Breast epithelium (tissue), 3 donors: ENCODE results near the gene PRAC2.
"Not testable (repeated sequence)": the region's sequence is repeated elsewhere in the genome, so short reads cannot be mapped to it uniquely, and the experiment has no call there.

Experiments used
- POLR2A ChIP-seq: fragments of 450-650 bp; IDR thresholded peaks from one replicate; pipeline ENCODE4 v1.6.1; 2016; ENCODE audit warnings: antibody characterized with exemption, mild to moderate bottlenecking, moderate library complexity
- POLR2AphosphoS5 ChIP-seq, 3 donors: sonication (generic); formaldehyde crosslinking; IDR thresholded peaks; one replicate each; pipeline ENCODE4 v1.6.1; 2017; ENCODE audit warnings: antibody characterized with exemption in 3 of 3
- TF ChIP-seq, protein P1 (sequence below), 3 donors: fragments of 450-650 bp; IDR thresholded peaks; one replicate each; pipeline ENCODE4 v1.5.1; 2016 to 2017; ENCODE audit warnings: antibody characterized with exemption in 3 of 3, mild to moderate bottlenecking in 3 of 3, moderate library complexity in 3 of 3

DNA sequence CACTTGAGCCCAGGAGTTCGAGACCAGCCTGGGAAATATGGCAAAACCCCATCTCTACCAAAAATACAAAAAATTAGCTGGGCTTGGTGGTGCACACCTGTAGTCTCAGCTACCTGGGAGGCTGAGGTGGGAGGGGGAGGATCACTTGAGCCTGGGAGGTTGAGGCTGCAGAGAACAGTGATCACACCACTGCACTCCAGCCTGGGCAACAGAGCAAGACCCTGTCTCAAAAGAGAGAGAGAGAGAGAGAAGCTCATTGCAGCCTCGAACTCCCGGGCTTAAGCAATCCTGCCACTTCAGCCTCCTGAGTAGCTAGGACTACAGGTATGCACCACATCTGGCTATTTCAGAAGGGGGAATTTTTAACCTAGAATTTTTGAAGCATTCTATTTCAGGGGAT lies 6.4 kb upstream of the PRAC2 start:
- TF ChIP-seq POLR2AphosphoS5 (IDR thresholded peaks at IDR 0.05); POLR2A: not testable (repeated sequence)
- TF ChIP-seq, protein P1, sequence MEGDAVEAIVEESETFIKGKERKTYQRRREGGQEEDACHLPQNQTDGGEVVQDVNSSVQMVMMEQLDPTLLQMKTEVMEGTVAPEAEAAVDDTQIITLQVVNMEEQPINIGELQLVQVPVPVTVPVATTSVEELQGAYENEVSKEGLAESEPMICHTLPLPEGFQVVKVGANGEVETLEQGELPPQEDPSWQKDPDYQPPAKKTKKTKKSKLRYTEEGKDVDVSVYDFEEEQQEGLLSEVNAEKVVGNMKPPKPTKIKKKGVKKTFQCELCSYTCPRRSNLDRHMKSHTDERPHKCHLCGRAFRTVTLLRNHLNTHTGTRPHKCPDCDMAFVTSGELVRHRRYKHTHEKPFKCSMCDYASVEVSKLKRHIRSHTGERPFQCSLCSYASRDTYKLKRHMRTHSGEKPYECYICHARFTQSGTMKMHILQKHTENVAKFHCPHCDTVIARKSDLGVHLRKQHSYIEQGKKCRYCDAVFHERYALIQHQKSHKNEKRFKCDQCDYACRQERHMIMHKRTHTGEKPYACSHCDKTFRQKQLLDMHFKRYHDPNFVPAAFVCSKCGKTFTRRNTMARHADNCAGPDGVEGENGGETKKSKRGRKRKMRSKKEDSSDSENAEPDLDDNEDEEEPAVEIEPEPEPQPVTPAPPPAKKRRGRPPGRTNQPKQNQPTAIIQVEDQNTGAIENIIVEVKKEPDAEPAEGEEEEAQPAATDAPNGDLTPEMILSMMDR (IDR thresholded peaks at IDR 0.05): not testable (repeated sequence)
